ENCODE results near the gene SYT3.

SYT3 gene

DNA sequence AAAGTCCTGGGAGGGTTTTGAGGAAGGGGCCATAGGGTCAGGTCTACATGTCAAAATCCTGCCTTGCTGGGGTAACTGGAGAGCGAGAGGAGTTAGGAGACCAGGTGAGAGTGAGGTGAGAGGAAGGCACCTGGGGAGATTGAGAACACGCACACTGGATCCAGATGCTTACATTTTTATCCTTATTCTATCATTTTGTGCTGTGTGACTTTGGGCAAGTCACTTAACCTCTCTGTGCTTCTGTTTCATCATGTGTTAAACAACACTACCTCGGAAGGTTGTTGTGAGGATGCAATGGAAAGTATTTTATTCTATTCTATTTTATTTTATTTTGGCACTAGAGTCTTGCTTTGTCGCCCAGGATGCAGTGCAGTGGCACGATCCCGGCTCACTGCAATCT, 13.0 kb upstream of the SYT3 start:
- Mint-ChIP-seq H3K4me1 (no peaks in the 10 kb centered on the region), H3K27ac (peak overlapping the region in 1 of 3 experiments; percentile 13), H3K4me3 (no peak overlapping the region), H3K27me3 (ENCODE audit: low read depth) (peaks cover 34% of the 10 kb centered on the region), H3K9me3 (no peaks in the 10 kb centered on the region), H3K36me3 (ENCODE audit: low read depth) (no peaks in the 10 kb centered on the region)
- TF ChIP-seq, protein P1, sequence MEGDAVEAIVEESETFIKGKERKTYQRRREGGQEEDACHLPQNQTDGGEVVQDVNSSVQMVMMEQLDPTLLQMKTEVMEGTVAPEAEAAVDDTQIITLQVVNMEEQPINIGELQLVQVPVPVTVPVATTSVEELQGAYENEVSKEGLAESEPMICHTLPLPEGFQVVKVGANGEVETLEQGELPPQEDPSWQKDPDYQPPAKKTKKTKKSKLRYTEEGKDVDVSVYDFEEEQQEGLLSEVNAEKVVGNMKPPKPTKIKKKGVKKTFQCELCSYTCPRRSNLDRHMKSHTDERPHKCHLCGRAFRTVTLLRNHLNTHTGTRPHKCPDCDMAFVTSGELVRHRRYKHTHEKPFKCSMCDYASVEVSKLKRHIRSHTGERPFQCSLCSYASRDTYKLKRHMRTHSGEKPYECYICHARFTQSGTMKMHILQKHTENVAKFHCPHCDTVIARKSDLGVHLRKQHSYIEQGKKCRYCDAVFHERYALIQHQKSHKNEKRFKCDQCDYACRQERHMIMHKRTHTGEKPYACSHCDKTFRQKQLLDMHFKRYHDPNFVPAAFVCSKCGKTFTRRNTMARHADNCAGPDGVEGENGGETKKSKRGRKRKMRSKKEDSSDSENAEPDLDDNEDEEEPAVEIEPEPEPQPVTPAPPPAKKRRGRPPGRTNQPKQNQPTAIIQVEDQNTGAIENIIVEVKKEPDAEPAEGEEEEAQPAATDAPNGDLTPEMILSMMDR (IDR thresholded peaks at IDR 0.05; ENCODE audit: unreplicated experiment in 3 of 3), result no peak

DNA sequence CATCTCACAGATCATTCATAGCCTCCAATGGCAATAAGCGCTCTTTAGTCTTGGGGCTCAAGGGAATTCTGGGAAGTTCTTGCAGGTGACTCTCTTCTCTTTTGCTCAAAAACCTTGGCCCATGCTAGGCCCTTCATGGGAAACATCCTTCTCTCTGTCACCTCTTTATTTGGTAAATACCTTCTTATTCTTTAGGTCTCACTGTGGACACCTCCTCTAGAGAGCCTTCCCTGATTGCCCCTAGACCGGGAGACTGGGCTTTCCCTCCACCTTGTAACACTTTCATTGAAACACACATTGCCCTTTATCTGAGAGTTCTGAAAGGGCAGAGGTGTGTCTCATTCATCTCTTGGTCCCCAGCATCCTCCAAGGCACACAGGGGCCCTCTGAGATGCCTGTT, 11.5 kb upstream of the SYT3 start:
- Mint-ChIP-seq H3K4me1 (no peaks in the 10 kb centered on the region), H3K27me3 (ENCODE audit: low read depth) (peaks cover 38% of the 10 kb centered on the region), H3K9me3 (no peaks in the 10 kb centered on the region), H3K4me3 (no peak overlapping the region), H3K27ac (no peak overlapping the region), H3K36me3 (ENCODE audit: low read depth) (no peaks in the 10 kb centered on the region)
- TF ChIP-seq, protein P1 (IDR thresholded peaks at IDR 0.05; ENCODE audit: unreplicated experiment in 3 of 3), result no peak

DNA sequence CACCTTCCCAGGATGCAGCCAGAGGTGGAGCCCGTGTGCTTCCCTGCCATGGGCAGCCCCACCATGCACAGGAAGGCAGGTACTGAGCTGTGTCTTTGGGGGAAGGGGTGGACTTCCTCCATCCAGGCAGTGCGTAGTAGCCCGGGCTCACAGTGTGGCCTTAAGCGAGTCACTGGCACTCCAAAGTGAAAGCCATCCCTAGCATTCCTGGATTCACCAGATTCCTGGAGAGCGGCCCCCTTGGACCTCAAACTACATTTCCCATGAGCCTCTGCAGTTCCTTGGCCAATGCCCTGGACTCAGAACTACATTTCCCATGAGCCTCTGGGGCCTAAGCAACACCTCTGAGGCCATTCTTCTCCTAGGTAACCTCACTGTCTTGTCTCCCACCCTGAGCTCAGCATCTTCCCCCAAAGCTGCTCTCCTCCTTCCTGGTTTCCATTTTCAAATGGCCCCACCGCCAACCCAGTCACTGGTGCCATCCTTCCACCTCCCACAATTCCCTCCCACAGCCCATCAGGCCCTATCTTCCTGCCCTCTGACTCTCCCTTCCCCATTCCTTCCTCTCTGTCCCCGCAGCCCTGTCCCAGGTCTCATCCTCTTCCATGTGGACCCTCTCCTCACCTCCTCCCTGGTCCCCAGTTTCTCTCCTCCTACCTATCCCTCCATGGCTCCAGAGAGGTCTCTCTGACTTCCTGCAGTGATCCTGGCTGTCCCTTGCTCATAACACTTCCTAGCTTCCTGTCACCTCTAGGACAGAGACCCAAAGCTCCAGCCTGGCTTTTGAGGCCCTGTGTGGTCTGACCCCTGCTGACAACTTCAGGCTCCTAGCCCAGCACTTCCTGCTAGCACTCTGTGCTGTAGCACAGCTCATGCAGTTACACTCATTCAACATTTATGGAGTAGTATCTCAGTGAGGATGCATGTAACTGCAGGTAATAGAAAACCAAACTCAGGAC, 10.0 kb upstream of the SYT3 start, which contains the start of gene C19orf81:
Gene C19orf81, plus strand, starts transcription at position 13 of the 959 bp plus-strand sequence. Its CDS starts 0 bp downstream, at position 13.
- H3K27ac Mint-ChIP-seq, result no peak within 1 kb of the TSS
- no peak within 1 kb of the TSS for H3K4me3 Mint-ChIP-seq
- TF ChIP-seq, protein P1 (IDR thresholded peaks at IDR 0.05; ENCODE audit: unreplicated experiment in 3 of 3), result no peak
- peaks cover 32% of the 10 kb centered on the region for H3K27me3 Mint-ChIP-seq (ENCODE audit: low read depth)
- no peaks in the 10 kb centered on the region for H3K9me3 Mint-ChIP-seq
- no peaks in the 10 kb centered on the region for H3K4me1 Mint-ChIP-seq
- H3K36me3 Mint-ChIP-seq (ENCODE audit: low read depth), result no peaks in the 10 kb centered on the region

DNA sequence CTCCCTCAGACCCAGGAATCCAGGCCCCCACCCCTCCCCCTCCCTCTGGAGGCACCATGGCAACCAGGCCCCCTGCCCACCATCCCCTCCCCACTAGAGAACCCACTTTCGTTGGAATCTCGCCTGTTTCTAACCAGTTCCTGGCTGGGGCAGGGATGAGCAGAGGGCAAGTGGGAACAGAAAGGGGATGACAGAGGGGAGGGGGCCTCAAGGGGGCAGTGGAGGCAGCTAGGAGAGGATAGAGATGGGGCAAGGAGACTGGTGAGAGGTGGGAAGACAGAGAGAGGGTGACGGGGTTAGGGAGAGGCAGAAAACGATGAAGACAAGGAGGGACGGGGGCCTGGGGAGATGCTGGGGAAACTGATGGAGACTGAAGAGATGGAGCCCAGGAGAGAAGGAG, 9.0 kb upstream of the SYT3 start:
- Mint-ChIP-seq H3K9me3 (no peaks in the 10 kb centered on the region), H3K36me3 (ENCODE audit: low read depth) (no peaks in the 10 kb centered on the region), H3K4me1 (no peaks in the 10 kb centered on the region), H3K4me3 (no peak overlapping the region), H3K27ac (no peak overlapping the region), H3K27me3 (ENCODE audit: low read depth) (peaks cover 23% of the 10 kb centered on the region)
- TF ChIP-seq, protein P1 (IDR thresholded peaks at IDR 0.05; ENCODE audit: unreplicated experiment in 3 of 3), result no peak

DNA sequence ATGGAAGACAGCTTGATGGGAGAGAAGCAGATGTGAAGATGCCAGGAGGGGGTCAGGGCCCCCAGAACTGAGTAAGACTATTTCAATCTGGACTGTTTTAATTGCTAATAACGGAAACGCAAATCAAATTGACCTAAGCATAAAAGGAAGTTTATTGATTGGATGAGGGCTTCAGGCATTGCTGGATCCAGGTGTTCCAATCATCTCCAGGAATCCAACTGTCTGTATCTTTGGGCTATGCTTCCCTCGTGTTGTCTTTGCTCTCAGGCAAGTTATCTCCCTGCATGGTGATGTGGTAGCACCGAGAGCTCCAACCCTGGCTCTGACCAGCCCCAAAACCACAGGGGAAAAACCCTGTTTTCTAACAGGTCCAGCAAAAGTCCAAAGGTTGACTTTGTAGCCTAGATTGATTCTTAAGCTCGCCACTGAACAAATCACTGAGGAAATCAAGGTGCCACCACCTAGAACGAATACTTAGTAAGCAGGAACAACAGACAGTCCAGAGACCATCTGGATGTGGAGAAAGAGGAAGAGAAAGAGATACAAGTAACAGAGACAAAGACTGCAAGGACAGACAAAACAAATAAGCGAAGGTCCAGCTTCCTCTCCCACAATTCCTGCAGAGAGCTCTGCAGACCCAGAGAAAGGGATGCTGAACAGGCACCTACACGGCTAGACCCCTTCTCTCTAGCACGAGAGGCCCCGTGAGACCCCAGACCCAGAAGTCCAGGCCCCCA, 8.4 kb upstream of the SYT3 start:
- peaks cover 20% of the 10 kb centered on the region for H3K27me3 Mint-ChIP-seq (ENCODE audit: low read depth)
- H3K4me3 Mint-ChIP-seq, result no peak overlapping the region
- H3K36me3 Mint-ChIP-seq (ENCODE audit: low read depth), result no peaks in the 10 kb centered on the region

More for the DNA sequence above, 8.4 kb upstream of the SYT3 start:
- H3K4me1 Mint-ChIP-seq, result no peaks in the 10 kb centered on the region
- H3K27ac Mint-ChIP-seq, result no peak overlapping the region
- no peaks in the 10 kb centered on the region for H3K9me3 Mint-ChIP-seq
- TF ChIP-seq, protein P1 (IDR thresholded peaks at IDR 0.05; ENCODE audit: unreplicated experiment in 3 of 3), result no peak
